EH (cell line): ENCODE data around the gene LRRC8D.
A peak's percentile ranks its signal among the peaks of the same experiment; 100 is the strongest.

Experiments
- DNase-seq: peaks from one replicate; pipeline ENCODE4 v3.0.0-alpha.2; 2015; ENCODE audit warnings: low read depth

LRRC8D gene

GRCh38 chr1:89807503-89807902 is 13.3 kb upstream of the LRRC8D start:
- no peak for DNase-seq

GRCh38 chr1:89807983-89808382 is 12.8 kb upstream of the LRRC8D start:
- no peak for DNase-seq

GRCh38 chr1:89808441-89809117 is 12.3 kb upstream of the LRRC8D start:
- DNase-seq, result peak; percentile 70

GRCh38 chr1:89809556-89809955 is 11.3 kb upstream of the LRRC8D start:
- DNase-seq, result peak; percentile 79

GRCh38 chr1:89810302-89810701 is 10.5 kb upstream of the LRRC8D start:
- DNase-seq, result no peak

- DNase-seq, result no peak
These were observed 10.0 kb upstream of the LRRC8D start for GRCh38 chr1:89810880-89811279.

GRCh38 chr1:89812992-89813391 is 7.8 kb upstream of the LRRC8D start:
- DNase-seq, result peak; percentile 61

- DNase-seq, result peak; percentile 31
These were observed 5.8 kb upstream of the LRRC8D start for GRCh38 chr1:89815040-89815439.

GRCh38 chr1:89815611-89816010 is 5.2 kb upstream of the LRRC8D start:
- no peak for DNase-seq

- no peak for DNase-seq
These were observed 4.5 kb upstream of the LRRC8D start for GRCh38 chr1:89816366-89816765.

- DNase-seq, result peak; percentile 46
These were observed 683 bp downstream of the LRRC8D start for GRCh38 chr1:89821322-89822108.

- DNase-seq, result no peak
These were observed 1.5 kb downstream of the LRRC8D start for GRCh38 chr1:89822109-89822962.

GRCh38 chr1:89822999-89823628 is 2.3 kb downstream of the LRRC8D start:
- peak; percentile 41 for DNase-seq

- no peak for DNase-seq
These were observed 3.0 kb downstream of the LRRC8D start for GRCh38 chr1:89823679-89824292.

- no peak for DNase-seq
These were observed 5.8 kb downstream of the LRRC8D start for GRCh38 chr1:89826594-89826993.

- no peak for DNase-seq
These were observed 6.5 kb downstream of the LRRC8D start for GRCh38 chr1:89827330-89827729.

- DNase-seq, result no peak
These were observed 7.1 kb downstream of the LRRC8D start for GRCh38 chr1:89827902-89828301.

GRCh38 chr1:89829186-89829585 is 8.4 kb downstream of the LRRC8D start:
- DNase-seq, result no peak

- no peak for DNase-seq
These were observed 10.8 kb downstream of the LRRC8D start for GRCh38 chr1:89831462-89832120.

- peak; percentile 39 for DNase-seq
These were observed 11.8 kb downstream of the LRRC8D start for GRCh38 chr1:89832496-89833127.
